NT2/D1 (cell line): Measurements from ENCODE around the gene TTC9C.

Experiments used
- SUZ12 ChIP-seq: IDR thresholded peaks from 2 replicates; pipeline ENCODE4 v1.6.1; 2011; ENCODE audit not compliant: insufficient read length, insufficient read depth; ENCODE audit errors: extremely low read depth
- YY1 ChIP-seq: IDR thresholded peaks from 2 replicates; pipeline ENCODE4 v1.6.1; 2011; ENCODE audit not compliant: insufficient read length, insufficient read depth
- ZNF274 ChIP-seq: IDR thresholded peaks from 2 replicates; pipeline ENCODE4 v1.6.1; 2011; ENCODE audit warnings: mild to moderate bottlenecking, low read depth, low read length

GRCh38 chr11:62753736-62754603, 25.7 kb downstream of the TTC9C start, which contains the start of gene ZBTB3:
- TF ChIP-seq SUZ12, result no peak
- TF ChIP-seq ZNF274, result no peak
- no peak for TF ChIP-seq YY1
